GM12801 (cell line): ENCODE results near the gene ITGA1.

Source experiments
- TF ChIP-seq, protein P1 (sequence below): IDR thresholded peaks from one replicate; pipeline ENCODE4 v1.5.1; 2011; ENCODE audit warnings: control low read depth; ENCODE audit not compliant: insufficient read length; ENCODE audit errors: extremely low read depth

The ITGA1 gene

GRCh38 chr5:52906845-52907244 is 119.1 kb downstream of the ITGA1 start:
- TF ChIP-seq, protein P1, sequence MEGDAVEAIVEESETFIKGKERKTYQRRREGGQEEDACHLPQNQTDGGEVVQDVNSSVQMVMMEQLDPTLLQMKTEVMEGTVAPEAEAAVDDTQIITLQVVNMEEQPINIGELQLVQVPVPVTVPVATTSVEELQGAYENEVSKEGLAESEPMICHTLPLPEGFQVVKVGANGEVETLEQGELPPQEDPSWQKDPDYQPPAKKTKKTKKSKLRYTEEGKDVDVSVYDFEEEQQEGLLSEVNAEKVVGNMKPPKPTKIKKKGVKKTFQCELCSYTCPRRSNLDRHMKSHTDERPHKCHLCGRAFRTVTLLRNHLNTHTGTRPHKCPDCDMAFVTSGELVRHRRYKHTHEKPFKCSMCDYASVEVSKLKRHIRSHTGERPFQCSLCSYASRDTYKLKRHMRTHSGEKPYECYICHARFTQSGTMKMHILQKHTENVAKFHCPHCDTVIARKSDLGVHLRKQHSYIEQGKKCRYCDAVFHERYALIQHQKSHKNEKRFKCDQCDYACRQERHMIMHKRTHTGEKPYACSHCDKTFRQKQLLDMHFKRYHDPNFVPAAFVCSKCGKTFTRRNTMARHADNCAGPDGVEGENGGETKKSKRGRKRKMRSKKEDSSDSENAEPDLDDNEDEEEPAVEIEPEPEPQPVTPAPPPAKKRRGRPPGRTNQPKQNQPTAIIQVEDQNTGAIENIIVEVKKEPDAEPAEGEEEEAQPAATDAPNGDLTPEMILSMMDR, result no peak

GRCh38 chr5:52909192-52909591 is 121.5 kb downstream of the ITGA1 start:
- TF ChIP-seq, protein P1, result no peak

- TF ChIP-seq, protein P1, result no peak
Measured at GRCh38 chr5:52910071-52910470, 122.4 kb downstream of the ITGA1 start.

DNA sequence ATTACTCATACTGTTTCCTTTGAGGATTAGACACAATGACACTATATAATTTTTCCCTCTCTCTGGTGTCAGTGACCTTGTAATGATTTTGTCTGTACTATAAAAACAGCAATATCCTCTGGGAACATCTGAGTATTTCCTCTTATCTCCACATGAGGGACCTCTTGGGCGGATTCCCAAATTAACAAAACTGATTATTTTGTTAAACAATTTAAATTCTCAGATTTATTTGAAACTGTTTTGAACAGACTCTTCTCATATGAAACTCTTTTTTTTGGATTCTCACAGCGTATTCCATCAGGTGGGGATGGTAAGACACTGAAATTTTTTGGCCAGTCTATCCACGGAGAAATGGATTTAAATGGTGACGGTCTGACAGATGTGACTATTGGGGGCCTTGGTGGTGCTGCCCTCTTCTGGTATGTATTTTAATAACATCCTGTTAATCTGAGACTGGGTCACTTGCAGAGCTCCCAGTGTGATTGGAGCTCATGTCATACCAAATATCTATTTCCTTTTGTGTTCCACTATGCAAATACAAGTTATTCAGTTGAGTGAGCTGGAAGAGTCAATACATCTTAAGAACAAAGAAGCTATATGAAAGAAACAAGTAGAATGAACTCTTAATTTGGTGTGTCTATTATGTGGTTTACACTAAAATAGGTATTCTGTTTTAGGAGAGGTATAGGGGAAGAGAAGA is 127.6 kb downstream of the ITGA1 start:
- TF ChIP-seq, protein P1, result no peak

GRCh38 chr5:52920929-52921328 is 133.2 kb downstream of the ITGA1 start:
- TF ChIP-seq, protein P1, result no peak

DNA sequence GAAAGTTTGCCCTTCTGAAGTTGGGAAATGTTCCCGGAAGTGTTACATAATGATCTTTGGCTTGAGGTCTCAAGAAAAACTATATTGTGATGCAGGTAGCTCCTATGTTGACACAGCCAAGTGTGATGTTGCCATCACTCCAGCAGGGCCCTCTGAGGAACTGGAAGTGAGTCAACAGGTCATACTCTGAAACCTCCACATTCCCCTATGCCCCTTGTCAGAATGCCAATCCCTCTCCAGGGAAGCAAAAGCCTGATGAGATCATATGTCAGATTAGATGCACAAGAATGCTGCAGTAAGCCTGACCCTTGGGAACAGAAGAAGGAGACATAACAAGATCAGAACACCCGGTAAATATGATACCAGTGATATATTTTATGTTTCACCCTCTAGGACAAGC is 134.7 kb downstream of the ITGA1 start:
- TF ChIP-seq, protein P1, result no peak

- TF ChIP-seq, protein P1, result no peak
Measured at GRCh38 chr5:52924456-52924855, 136.7 kb downstream of the ITGA1 start.
